ENCODE results near the gene F12. TPM values are rescaled to one million over a fixed set of nuclear protein-coding genes. Genes with fewer than 3 reads are reported as not detected.

Gene F12
- total RNA-seq, 1 experiment from 2014 or later = 30.0 TPM

DNA sequence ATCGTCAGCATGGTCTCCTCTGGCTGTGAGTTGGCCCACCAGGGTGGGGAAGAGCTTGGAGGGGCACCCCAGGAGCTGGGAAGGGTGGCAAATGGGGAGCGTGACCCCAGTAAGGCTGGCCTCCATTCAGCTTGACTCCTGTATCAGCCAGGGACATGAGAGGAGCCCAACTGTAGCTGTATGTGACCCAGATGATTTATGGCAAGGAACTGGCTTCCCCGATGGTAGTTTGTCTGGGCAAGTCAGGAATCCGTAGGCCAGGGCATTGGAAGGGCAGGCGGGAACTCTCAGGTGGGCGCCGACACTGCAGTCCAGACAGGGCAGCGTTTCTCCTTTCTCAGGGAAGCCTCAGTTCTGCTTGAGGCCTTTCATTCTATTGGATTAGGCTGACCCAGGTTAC lies 22.8 kb downstream of the F12 start:
- intact Hi-C loops (cut with micrococcal nuclease) = loop anchor here (5.0 kb wide), 1 partner anchor 69 kb away; no protein-coding TSS in a partner anchor
- no peak overlapping the region for H3K4me2 ChIP-seq (ENCODE audit: low read length)
- H3K4me3 ChIP-seq (replicated peaks in 1 of 2; ENCODE audit: low read depth in 1 of 2, low read length in 2 of 2) = no peak overlapping the region
- no TSS peak for BruUV-seq (replicated peaks)
- H3K9ac ChIP-seq (ENCODE audit: low read length) = no peak overlapping the region
- no peaks in the 10 kb centered on the region for H3K9me2 ChIP-seq (ENCODE audit: insufficient read depth)
- ChIA-PET CTCF (interaction anchor here (1.4 kb wide), 1 partner anchor 16 kb away, joined by 3 read pairs; no protein-coding TSS in a partner anchor), RAD21 (ENCODE audit: low non-redundant PET in 1 of 2, low total read pairs in 2 of 2, uncharacterized antibody in 2 of 2, unreplicated experiment in 2 of 2) (no interaction called here), POLR2A (no interaction called here)
- H3K4me1 ChIP-seq (ENCODE audit: control insufficient read depth in 1 of 2, insufficient read depth in 2 of 2, low read length in 2 of 2) = peaks cover 26 to 45% of the 10 kb centered on the region in 2 experiments
- H3K27ac ChIP-seq (ENCODE audit: low read depth, low read length) = no peak overlapping the region
- no peak overlapping the region for H2AFZ ChIP-seq (ENCODE audit: low read depth, low read length, poor library complexity, severe bottlenecking)
- no peaks in the 10 kb centered on the region for H4K20me1 ChIP-seq (ENCODE audit: insufficient read depth)
- no peaks in the 10 kb centered on the region for H3K79me2 ChIP-seq (ENCODE audit: insufficient read depth, low read length)
- ATAC-seq (no peak), DNase-seq (ENCODE audit: low read depth, low spot score) (no peak)
- TF ChIP-seq ATF3 (IDR thresholded peaks at IDR 0.05) (no peak), TCF7L2 (IDR thresholded peaks at IDR 0.05; ENCODE audit: borderline replicate concordance, extremely low read depth, insufficient read depth, insufficient read length) (no peak), CBX3 (IDR thresholded peaks at IDR 0.05; ENCODE audit: low read depth) (no peak), ZFX (IDR thresholded peaks at IDR 0.05) (no peak), JUND (IDR thresholded peaks at IDR 0.05) (no peak), FOSL1 (IDR thresholded peaks at IDR 0.05; ENCODE audit: low read depth) (no peak), CEBPB (IDR thresholded peaks at IDR 0.05; ENCODE audit: low read depth) (no peak), EGR1 (IDR thresholded peaks at IDR 0.05; ENCODE audit: low read depth) (no peak), SIN3A (IDR thresholded peaks at IDR 0.05; ENCODE audit: low read depth) (no peak), SP1 (IDR thresholded peaks at IDR 0.05; ENCODE audit: low read depth) (no peak), EZH2phosphoT487 (IDR thresholded peaks at IDR 0.05; ENCODE audit: borderline replicate concordance) (no peak), POLR2A (IDR thresholded peaks at IDR 0.05; ENCODE audit: borderline replicate concordance, extremely low read depth, insufficient read depth, insufficient read length) (no peak), POLR2AphosphoS5 (IDR thresholded peaks at IDR 0.05; ENCODE audit: low read depth, low read length) (no peak), RAD21 (IDR thresholded peaks at IDR 0.05; ENCODE audit: low read depth) (no peak), ELF1 (IDR thresholded peaks at IDR 0.05; ENCODE audit: borderline replicate concordance, low read depth) (no peak), YY1 (IDR thresholded peaks at IDR 0.05; ENCODE audit: extremely low read depth, insufficient replicate concordance, low read depth, low read length) (no peak), EZH2 (IDR thresholded peaks at IDR 0.05) (no peak), ZNF274 (IDR thresholded peaks at IDR 0.05; ENCODE audit: low read depth, low read length) (no peak)
- TF ChIP-seq, protein P1, sequence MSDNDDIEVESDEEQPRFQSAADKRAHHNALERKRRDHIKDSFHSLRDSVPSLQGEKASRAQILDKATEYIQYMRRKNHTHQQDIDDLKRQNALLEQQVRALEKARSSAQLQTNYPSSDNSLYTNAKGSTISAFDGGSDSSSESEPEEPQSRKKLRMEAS (IDR thresholded peaks at IDR 0.05) = no peak
- no peaks in the 10 kb centered on the region for H3K27me3 ChIP-seq (ENCODE audit: insufficient read depth, low read length)
- H3K36me3 ChIP-seq (ENCODE audit: control insufficient read depth in 1 of 2, insufficient read depth in 2 of 2, low read length in 2 of 2) = no peaks in the 10 kb centered on the region
- H3K9me3 ChIP-seq (ENCODE audit: control insufficient read depth in 1 of 2, insufficient read depth in 1 of 2, low read depth in 1 of 2, low read length in 2 of 2) = no peaks in the 10 kb centered on the region
